GM12878 (cell line): ENCODE results near the gene COL4A3. TPM values are rescaled to one million over a fixed set of nuclear protein-coding genes. Genes with fewer than 3 reads are reported as not detected.

Source experiments
- ATAC-seq: fragments of 200-7000 bp; cut with Tn5 transposase; 3 replicates; pipeline ENCODE4 v1.9.1; 2020; ENCODE audit warnings: mild to moderate bottlenecking, moderate library complexity
- BruUV-seq: library from RNA; stranded (reverse); fragments of 400-500 nt; replicated peaks from 2 replicates; lab custom pipeline; 2021; lab: Mats Ljungman, UMichigan
- CTCF ChIA-PET: fragments of 300-600 bp; sonication (Branson Sonifier 250); formaldehyde crosslinking; extraction: SDS; loops from one replicate; lab custom pipeline; 2021; ENCODE audit warnings: inconsistent platforms; lab: Yijun Ruan, JAX
- POLR2A ChIA-PET: fragments of 350-600 bp; formaldehyde crosslinking; extraction: SDS; loops from one replicate; lab custom pipeline; 2021; ENCODE audit warnings: inconsistent platforms; lab: Charles Lee
- RAD21 ChIA-PET: fragments of 300-600 bp; sonication (Branson Sonifier 250); formaldehyde crosslinking; loops from one replicate; lab custom pipeline; 2023; ENCODE audit warnings: antibody characterized with exemption; ENCODE audit not compliant: unreplicated experiment; lab: Charles Lee
- SMC1A ChIA-PET: fragments of 300-600 bp; sonication (Branson Sonifier 250); formaldehyde crosslinking; loops from one replicate; lab custom pipeline; 2023; ENCODE audit not compliant: unreplicated experiment, uncharacterized antibody; lab: Charles Lee
- DNase-seq: peaks from one replicate; pipeline ENCODE4 v3.0.0-alpha.2; 2011; ENCODE audit warnings: low read depth, low spot score
- FAIRE-seq: peaks from 3 replicates; lab custom pipeline; 2011; peaks lifted over from hg19 to GRCh38; lab: Jason Lieb, UNC
- H2AFZ ChIP-seq: 2 replicates; pipeline ENCODE4 v1.6.0; 2011; ENCODE audit warnings: low read depth, low read length, control low read depth; ENCODE audit not compliant: control insufficient read depth
- H3K27ac ChIP-seq: 2 replicates; pipeline ENCODE4 v1.5.1; 2011; ENCODE audit warnings: control low read depth; ENCODE audit not compliant: control insufficient read depth, insufficient read depth
- H3K27me3 ChIP-seq, 2 experiments: replicated peaks in 1 of 2; 2 replicates each; pipeline versions ENCODE4 v1.6.0 to v1.6.1; 2011; ENCODE audit warnings: low read length in 1 of 2; ENCODE audit not compliant: control insufficient read depth in 2 of 2, insufficient read depth in 2 of 2
- H3K36me3 ChIP-seq, 2 experiments: 2 replicates each; pipeline ENCODE4 v1.5.1; 2011; ENCODE audit warnings: low read length in 1 of 2; ENCODE audit not compliant: control insufficient read depth in 2 of 2, insufficient read depth in 2 of 2
- H3K4me1 ChIP-seq: 2 replicates; pipeline ENCODE4 v1.6.1; 2011; ENCODE audit warnings: mild to moderate bottlenecking, low read length, moderate library complexity, mixed read lengths; ENCODE audit not compliant: control insufficient read depth, insufficient read depth
- H3K4me2 ChIP-seq: 2 replicates; pipeline ENCODE4 v1.6.0; 2011; ENCODE audit warnings: control low read depth; ENCODE audit not compliant: control insufficient read depth, insufficient read depth
- H3K4me3 ChIP-seq: fragments of 200-600 bp; sonication (generic); 2 replicates; pipeline ENCODE4 v1.5.1; 2016
- H3K79me2 ChIP-seq: 2 replicates; pipeline ENCODE4 v1.6.0; 2011; ENCODE audit warnings: low read length; ENCODE audit not compliant: control insufficient read depth, insufficient read depth
- H3K9ac ChIP-seq: 2 replicates; pipeline ENCODE4 v1.8.0; 2011; ENCODE audit warnings: low read length, control low read depth, mixed read lengths; ENCODE audit not compliant: control insufficient read depth, insufficient read depth
- H3K9me3 ChIP-seq: replicated peaks from 3 replicates; pipeline ENCODE4 v1.5.1; 2011; ENCODE audit warnings: mild to moderate bottlenecking, low read length; ENCODE audit not compliant: control insufficient read depth, insufficient read depth
- H4K20me1 ChIP-seq: 2 replicates; pipeline ENCODE4 v1.6.0; 2011; ENCODE audit not compliant: control insufficient read depth, insufficient read depth
- BACH1 ChIP-seq: fragments of 450-650 bp; IDR thresholded peaks from 2 replicates; pipeline ENCODE4 v1.6.1; 2017; ENCODE audit warnings: mild to moderate bottlenecking, borderline replicate concordance
- BRCA1 ChIP-seq: IDR thresholded peaks from 2 replicates; pipeline ENCODE4 v1.6.1; 2011; ENCODE audit warnings: low read depth, low read length, improper control_type of control experiment
- FOXK2 ChIP-seq: fragments of 450-650 bp; IDR thresholded peaks from 2 replicates; pipeline ENCODE4 v1.6.1; 2017; ENCODE audit warnings: mild to moderate bottlenecking, moderate library complexity
- FOXM1 ChIP-seq: IDR thresholded peaks from 2 replicates; pipeline ENCODE4 v1.6.1; 2012; ENCODE audit warnings: low read depth, mild to moderate bottlenecking, inconsistent platforms, low read length, moderate library complexity
- IKZF2 ChIP-seq, 2 experiments: fragments of 450-650 bp; IDR thresholded peaks; 2 replicates each; pipeline ENCODE4 v1.6.1; 2017; ENCODE audit warnings: mild to moderate bottlenecking in 2 of 2, moderate library complexity in 2 of 2
- MYC ChIP-seq: IDR thresholded peaks from 2 replicates; pipeline ENCODE4 v1.6.1; 2011; ENCODE audit warnings: mild to moderate bottlenecking, low read length, moderate library complexity, inconsistent platforms; ENCODE audit not compliant: insufficient read depth, insufficient replicate concordance, insufficient read length, severe bottlenecking
- NFYB ChIP-seq: IDR thresholded peaks from 2 replicates; pipeline ENCODE4 v1.6.1; 2011; ENCODE audit warnings: low read depth, mild to moderate bottlenecking, low read length, improper control_type of control experiment, moderate library complexity; ENCODE audit not compliant: insufficient read depth
- POU2F2 ChIP-seq: IDR thresholded peaks from 3 replicates; pipeline ENCODE4 v1.6.1; 2011; ENCODE audit warnings: low read depth, mild to moderate bottlenecking, low read length, borderline replicate concordance
- SMC3 ChIP-seq: IDR thresholded peaks from 2 replicates; pipeline ENCODE4 v1.6.1; 2011; ENCODE audit warnings: low read length, improper control_type of control experiment, borderline replicate concordance
- SPI1 ChIP-seq: IDR thresholded peaks from 2 replicates; pipeline ENCODE4 v1.6.1; 2011; ENCODE audit warnings: low read depth, mild to moderate bottlenecking, low read length, moderate library complexity, borderline replicate concordance; ENCODE audit not compliant: insufficient read depth
- TBL1XR1 ChIP-seq: IDR thresholded peaks from 2 replicates; pipeline ENCODE4 v1.6.1; 2012; ENCODE audit warnings: low read depth, low read length, improper control_type of control experiment
- ZBED1 ChIP-seq: IDR thresholded peaks from 2 replicates; pipeline ENCODE4 v1.6.1; 2016; ENCODE audit warnings: borderline replicate concordance
- ZSCAN29 ChIP-seq: fragments of 450-650 bp; IDR thresholded peaks from 2 replicates; pipeline ENCODE4 v1.6.1; 2017; ENCODE audit warnings: mild to moderate bottlenecking, moderate library complexity
- WGBS: methylation state at CpG from one replicate; pipeline ENCODE4 v1.1.6; 2016; ENCODE audit warnings: low lambda C conversion rate; ENCODE audit not compliant: insufficient replicate concordance, insufficient coverage; ENCODE audit errors: missing lambda C conversion rate; 5-methylcytosine and 5-hydroxymethylcytosine counted together
- in situ Hi-C: fragments of 300-500 bp; cut with MboI; formaldehyde crosslinking; loops from 9 replicates; pipeline ENCODE4 v1.14.3; 2018; ENCODE audit warnings: mixed read lengths
- intact Hi-C: fragments of 100-400 bp; cut with micrococcal nuclease; formaldehyde crosslinking; loops from one replicate; pipeline ENCODE4 v1.14.2; 2022; ENCODE audit not compliant: unreplicated experiment
- polyA plus RNA-seq, 11 experiments: library from polyadenylated mRNA; depleted of rRNA in 4 of 11; unstranded in 6 of 11; stranded (reverse) in 5 of 11; fragments of >200 nt; fragmentation: Nextera tagmentation in 4 of 11; fragmentation: Illumina TruSeq in 1 of 11; extraction: Ambion mirVana in 4 of 11; extraction: Trizol in 1 of 11; gene quantifications; 1 replicate in 1 of 11; 2 replicates in 10 of 11; pipeline versions ENCODE4 v1.2.1 to v1.2.3, GENCODE V29; 2011 to 2016; ENCODE audit warnings: inconsistent platforms in 2 of 11, missing spikeins in 2 of 11, low read depth in 1 of 11
- total RNA-seq, 4 experiments: library from RNA; depleted of rRNA in 3 of 4; stranded (reverse); fragments of >200 nt in 3 of 4; fragmentation: Illumina TruSeq in 1 of 4; extraction: Trizol in 1 of 4; gene quantifications; 2 replicates each; pipeline versions ENCODE4 v1.2.1 to v1.2.3, GENCODE V29; 2013 to 2021
- TF ChIP-seq, protein P1 (sequence below): IDR thresholded peaks from 2 replicates; pipeline ENCODE4 v1.6.1; 2011; ENCODE audit warnings: low read depth, low read length, improper control_type of control experiment, borderline replicate concordance
- TF ChIP-seq, protein P2 (sequence below): fragments of 450-650 bp; conservative IDR thresholded peaks from 2 replicates; pipeline ENCODE4 v1.6.1; 2017; ENCODE audit warnings: mild to moderate bottlenecking, moderate library complexity
- TF ChIP-seq, protein P3 (sequence below): fragments of 450-650 bp; IDR thresholded peaks from 2 replicates; pipeline ENCODE4 v1.6.1; 2018; ENCODE audit warnings: mild to moderate bottlenecking, low read depth, moderate library complexity; ENCODE audit not compliant: partially characterized antibody

Gene COL4A3
- total and polyA plus RNA-seq, 10 of the 15 experiments (the other 5 are each of a cell fraction or from before 2014, with no cell fraction given), result 0.34 to 10.5 (median 3.8) TPM

DNA sequence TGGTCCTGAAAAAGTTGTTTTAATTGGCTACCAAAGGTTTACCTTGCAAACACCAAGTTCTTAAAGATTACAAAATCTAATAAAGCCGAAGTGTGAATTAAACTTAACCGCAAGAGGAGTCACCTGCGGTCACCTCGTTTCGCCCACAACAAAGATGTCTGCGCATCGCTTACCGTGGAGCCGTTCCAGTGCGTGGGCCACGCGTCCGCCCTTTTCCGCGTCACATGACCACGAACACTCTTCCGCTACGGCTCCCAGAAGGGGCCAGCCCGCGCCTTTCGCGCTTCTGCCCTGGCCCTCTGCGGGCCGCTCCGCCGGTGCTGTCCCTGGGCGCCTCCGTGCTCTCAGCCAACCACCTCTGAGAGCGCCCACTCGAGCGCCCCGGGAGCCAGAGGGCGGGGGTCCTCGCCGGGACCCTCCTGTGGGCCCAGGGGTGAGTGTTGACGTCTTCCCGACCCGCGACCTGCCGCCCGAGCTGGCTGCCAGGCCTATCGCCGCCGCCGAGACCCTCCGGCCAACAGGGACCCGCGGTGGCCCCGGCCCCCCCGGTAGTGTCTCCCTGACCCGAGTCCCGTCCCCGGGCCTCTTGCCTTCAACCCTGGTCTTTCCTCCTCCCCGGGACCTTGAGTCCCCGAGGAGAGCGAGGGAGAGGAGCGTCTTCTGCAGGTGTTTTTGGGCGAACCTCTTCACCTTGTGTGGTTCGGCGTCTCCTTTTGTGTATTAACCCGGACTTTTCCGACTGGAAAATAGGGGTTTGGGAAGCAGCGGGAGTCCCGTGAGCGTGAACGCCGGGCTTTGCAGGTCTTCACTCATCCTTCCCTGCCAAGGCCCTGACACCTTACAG lies 160.8 kb downstream of the COL4A3 start, which contains the start of gene MFF:
Gene MFF, plus strand, starts transcription at position 257 of the 844 bp plus-strand sequence. CDS start 5,415 bp downstream, outside the sequence.
- DNase-seq, result peak; percentile 79
- intact Hi-C loops (loop anchor here (5.0 to 10.0 kb wide), 2 partner anchors 137 to 520 kb away; no protein-coding TSS in a partner anchor), in situ Hi-C loops (no loop called here)
- CTCF ChIA-PET, result interaction anchor here (0.7 to 1.6 kb wide), 8 partner anchors 26 to 1961 kb away, joined by 3 to 5 read pairs (median 3); no protein-coding TSS in a partner anchor
- Histone ChIP-seq H3K9me3 (no peaks in the 10 kb centered on the region; the same call in 2 of the 3 replicates), H2AFZ (peak within 1 kb of the TSS; percentile 89), H4K20me1 (no peaks in the 10 kb centered on the region), H3K9ac (peak within 1 kb of the TSS; percentile 95), H3K27ac (peak within 1 kb of the TSS; percentile 79), H3K79me2 (peaks cover 45% of the 10 kb centered on the region), H3K36me3 (no peaks in the 10 kb centered on the region), H3K4me3 (peak within 1 kb of the TSS; percentile 90), H3K4me1 (no peaks in the 10 kb centered on the region), H3K4me2 (peak within 1 kb of the TSS; percentile 79), H3K27me3 (no peaks in the 10 kb centered on the region)
- under 1% methylated on average over 67 of the region's 67 CpGs for WGBS
- ATAC-seq, result peak; percentile 97
- no TSS peak for BruUV-seq
- FAIRE-seq, result peak; percentile 69
- POLR2A ChIA-PET, result interaction anchor here (0.7 to 1.5 kb wide), 4 partner anchors 12 to 148 kb away, joined by 3 read pairs; no protein-coding TSS in a partner anchor
- RAD21 ChIA-PET, result interaction anchor here (1.0 kb wide), 1 partner anchor 26 kb away, joined by 4 read pairs; no protein-coding TSS in a partner anchor
- SMC1A ChIA-PET, result interaction anchor here (0.8 to 1.5 kb wide), 6 partner anchors 11 to 485 kb away, joined by 3 to 4 read pairs (median 3); no protein-coding TSS in a partner anchor
- TF ChIP-seq, protein P1, sequence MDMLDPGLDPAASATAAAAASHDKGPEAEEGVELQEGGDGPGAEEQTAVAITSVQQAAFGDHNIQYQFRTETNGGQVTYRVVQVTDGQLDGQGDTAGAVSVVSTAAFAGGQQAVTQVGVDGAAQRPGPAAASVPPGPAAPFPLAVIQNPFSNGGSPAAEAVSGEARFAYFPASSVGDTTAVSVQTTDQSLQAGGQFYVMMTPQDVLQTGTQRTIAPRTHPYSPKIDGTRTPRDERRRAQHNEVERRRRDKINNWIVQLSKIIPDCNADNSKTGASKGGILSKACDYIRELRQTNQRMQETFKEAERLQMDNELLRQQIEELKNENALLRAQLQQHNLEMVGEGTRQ, result peak; percentile 93
- TF ChIP-seq BRCA1 (no peak), NFYB (no peak), POU2F2 (0 out of 3 replicates have a peak, but pooled peaks have one; percentile 36), MYC (peak; percentile 46), TBL1XR1 (peak; percentile 61; the same call in 1 of the 2 replicates), ZBED1 (no peak; the same call in 1 of the 2 replicates), ZSCAN29 (peak; percentile 53; the same call in 1 of the 2 replicates), BACH1 (peak; percentile 61; the same call in 1 of the 2 replicates), IKZF2 (IDR thresholded peaks at IDR 0.05) (peak; percentile 75 to 76), SMC3 (no peak; the same call in none of the 2 replicates), FOXM1 (0 out of 2 replicates have a peak, but pooled peaks have one; percentile 49), SPI1 (no peak), FOXK2 (no peak; the same call in 1 of the 2 replicates)
- TF ChIP-seq, protein P2, sequence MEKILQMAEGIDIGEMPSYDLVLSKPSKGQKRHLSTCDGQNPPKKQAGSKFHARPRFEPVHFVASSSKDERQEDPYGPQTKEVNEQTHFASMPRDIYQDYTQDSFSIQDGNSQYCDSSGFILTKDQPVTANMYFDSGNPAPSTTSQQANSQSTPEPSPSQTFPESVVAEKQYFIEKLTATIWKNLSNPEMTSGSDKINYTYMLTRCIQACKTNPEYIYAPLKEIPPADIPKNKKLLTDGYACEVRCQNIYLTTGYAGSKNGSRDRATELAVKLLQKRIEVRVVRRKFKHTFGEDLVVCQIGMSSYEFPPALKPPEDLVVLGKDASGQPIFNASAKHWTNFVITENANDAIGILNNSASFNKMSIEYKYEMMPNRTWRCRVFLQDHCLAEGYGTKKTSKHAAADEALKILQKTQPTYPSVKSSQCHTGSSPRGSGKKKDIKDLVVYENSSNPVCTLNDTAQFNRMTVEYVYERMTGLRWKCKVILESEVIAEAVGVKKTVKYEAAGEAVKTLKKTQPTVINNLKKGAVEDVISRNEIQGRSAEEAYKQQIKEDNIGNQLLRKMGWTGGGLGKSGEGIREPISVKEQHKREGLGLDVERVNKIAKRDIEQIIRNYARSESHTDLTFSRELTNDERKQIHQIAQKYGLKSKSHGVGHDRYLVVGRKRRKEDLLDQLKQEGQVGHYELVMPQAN, result peak; percentile 68; the same call in 1 of the 2 replicates
- TF ChIP-seq, protein P3, sequence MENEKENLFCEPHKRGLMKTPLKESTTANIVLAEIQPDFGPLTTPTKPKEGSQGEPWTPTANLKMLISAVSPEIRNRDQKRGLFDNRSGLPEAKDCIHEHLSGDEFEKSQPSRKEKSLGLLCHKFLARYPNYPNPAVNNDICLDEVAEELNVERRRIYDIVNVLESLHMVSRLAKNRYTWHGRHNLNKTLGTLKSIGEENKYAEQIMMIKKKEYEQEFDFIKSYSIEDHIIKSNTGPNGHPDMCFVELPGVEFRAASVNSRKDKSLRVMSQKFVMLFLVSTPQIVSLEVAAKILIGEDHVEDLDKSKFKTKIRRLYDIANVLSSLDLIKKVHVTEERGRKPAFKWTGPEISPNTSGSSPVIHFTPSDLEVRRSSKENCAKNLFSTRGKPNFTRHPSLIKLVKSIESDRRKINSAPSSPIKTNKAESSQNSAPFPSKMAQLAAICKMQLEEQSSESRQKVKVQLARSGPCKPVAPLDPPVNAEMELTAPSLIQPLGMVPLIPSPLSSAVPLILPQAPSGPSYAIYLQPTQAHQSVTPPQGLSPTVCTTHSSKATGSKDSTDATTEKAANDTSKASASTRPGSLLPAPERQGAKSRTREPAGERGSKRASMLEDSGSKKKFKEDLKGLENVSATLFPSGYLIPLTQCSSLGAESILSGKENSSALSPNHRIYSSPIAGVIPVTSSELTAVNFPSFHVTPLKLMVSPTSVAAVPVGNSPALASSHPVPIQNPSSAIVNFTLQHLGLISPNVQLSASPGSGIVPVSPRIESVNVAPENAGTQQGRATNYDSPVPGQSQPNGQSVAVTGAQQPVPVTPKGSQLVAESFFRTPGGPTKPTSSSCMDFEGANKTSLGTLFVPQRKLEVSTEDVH, result peak; percentile 68
